Measurements from ENCODE around the gene HID1. TPM values are rescaled to one million over a fixed set of nuclear protein-coding genes. Genes with fewer than 3 reads are reported as not detected.

The HID1 gene
- polyA plus RNA-seq, 1 donor from 2014 or later = 26.6 TPM

DNA sequence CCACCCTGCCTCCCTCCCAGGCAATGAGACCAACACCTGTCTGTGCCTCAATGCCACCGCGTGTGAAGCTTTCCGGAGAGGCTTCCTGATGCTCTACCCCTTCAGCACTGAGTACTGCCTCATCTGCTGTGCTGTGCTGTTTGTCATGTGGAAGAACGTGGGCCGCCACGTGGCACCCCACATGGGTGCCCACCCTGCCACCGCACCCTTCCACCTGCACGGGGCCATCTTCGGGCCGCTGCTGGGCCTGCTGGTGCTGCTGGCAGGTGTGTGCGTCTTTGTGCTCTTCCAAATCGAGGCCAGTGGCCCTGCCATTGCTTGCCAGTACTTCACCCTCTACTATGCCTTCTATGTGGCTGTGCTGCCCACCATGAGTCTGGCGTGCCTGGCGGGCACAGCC lies 25.9 kb downstream of the HID1 start:
- Histone ChIP-seq H3K4me3 (ENCODE audit: low read length) (no peak overlapping the region), H3K36me3 (ENCODE audit: insufficient read depth, low read length) (no peaks in the 10 kb centered on the region), H3K79me2 (replicated peaks; ENCODE audit: insufficient read depth, low read length) (no peaks in the 10 kb centered on the region), H3F3A (ENCODE audit: insufficient read depth, low read length, poor library complexity, severe bottlenecking) (no peaks in the 10 kb centered on the region), H2AFZ (ENCODE audit: low read depth, low read length) (no peak overlapping the region), H3K9me3 (ENCODE audit: low read length) (no peaks in the 10 kb centered on the region), H4K20me1 (ENCODE audit: insufficient read depth) (no peaks in the 10 kb centered on the region), H3K4me2 (ENCODE audit: low read length) (no peak overlapping the region), H3K9me2 (ENCODE audit: insufficient read depth, low read length) (no peaks in the 10 kb centered on the region), H3K9ac (ENCODE audit: low read length) (no peak overlapping the region), H3K27ac (ENCODE audit: low read length) (no peak overlapping the region), H3K27me3 (ENCODE audit: insufficient read depth, low read depth, low read length) (peaks cover 9% of the 10 kb centered on the region)
- TF ChIP-seq EP300 (conservative IDR thresholded peaks at IDR 0.05; ENCODE audit: poor library complexity, severe bottlenecking) (no peak), RAD21 (conservative IDR thresholded peaks at IDR 0.05) (no peak), POLR2AphosphoS5 (IDR thresholded peaks at IDR 0.05) (no peak), TAF1 (IDR thresholded peaks at IDR 0.05; ENCODE audit: low read depth) (no peak), EZH2 (IDR thresholded peaks at IDR 0.05; ENCODE audit: borderline replicate concordance, insufficient read depth, low read length, poor library complexity, severe bottlenecking) (no peak), SMC3 (conservative IDR thresholded peaks at IDR 0.05; ENCODE audit: poor library complexity) (no peak), MXI1 (conservative IDR thresholded peaks at IDR 0.05; ENCODE audit: poor library complexity, severe bottlenecking) (no peak)
- TF ChIP-seq, protein P1, sequence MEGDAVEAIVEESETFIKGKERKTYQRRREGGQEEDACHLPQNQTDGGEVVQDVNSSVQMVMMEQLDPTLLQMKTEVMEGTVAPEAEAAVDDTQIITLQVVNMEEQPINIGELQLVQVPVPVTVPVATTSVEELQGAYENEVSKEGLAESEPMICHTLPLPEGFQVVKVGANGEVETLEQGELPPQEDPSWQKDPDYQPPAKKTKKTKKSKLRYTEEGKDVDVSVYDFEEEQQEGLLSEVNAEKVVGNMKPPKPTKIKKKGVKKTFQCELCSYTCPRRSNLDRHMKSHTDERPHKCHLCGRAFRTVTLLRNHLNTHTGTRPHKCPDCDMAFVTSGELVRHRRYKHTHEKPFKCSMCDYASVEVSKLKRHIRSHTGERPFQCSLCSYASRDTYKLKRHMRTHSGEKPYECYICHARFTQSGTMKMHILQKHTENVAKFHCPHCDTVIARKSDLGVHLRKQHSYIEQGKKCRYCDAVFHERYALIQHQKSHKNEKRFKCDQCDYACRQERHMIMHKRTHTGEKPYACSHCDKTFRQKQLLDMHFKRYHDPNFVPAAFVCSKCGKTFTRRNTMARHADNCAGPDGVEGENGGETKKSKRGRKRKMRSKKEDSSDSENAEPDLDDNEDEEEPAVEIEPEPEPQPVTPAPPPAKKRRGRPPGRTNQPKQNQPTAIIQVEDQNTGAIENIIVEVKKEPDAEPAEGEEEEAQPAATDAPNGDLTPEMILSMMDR (IDR thresholded peaks at IDR 0.05; ENCODE audit: poor library complexity, severe bottlenecking) = no peak
- TF ChIP-seq, protein P2, sequence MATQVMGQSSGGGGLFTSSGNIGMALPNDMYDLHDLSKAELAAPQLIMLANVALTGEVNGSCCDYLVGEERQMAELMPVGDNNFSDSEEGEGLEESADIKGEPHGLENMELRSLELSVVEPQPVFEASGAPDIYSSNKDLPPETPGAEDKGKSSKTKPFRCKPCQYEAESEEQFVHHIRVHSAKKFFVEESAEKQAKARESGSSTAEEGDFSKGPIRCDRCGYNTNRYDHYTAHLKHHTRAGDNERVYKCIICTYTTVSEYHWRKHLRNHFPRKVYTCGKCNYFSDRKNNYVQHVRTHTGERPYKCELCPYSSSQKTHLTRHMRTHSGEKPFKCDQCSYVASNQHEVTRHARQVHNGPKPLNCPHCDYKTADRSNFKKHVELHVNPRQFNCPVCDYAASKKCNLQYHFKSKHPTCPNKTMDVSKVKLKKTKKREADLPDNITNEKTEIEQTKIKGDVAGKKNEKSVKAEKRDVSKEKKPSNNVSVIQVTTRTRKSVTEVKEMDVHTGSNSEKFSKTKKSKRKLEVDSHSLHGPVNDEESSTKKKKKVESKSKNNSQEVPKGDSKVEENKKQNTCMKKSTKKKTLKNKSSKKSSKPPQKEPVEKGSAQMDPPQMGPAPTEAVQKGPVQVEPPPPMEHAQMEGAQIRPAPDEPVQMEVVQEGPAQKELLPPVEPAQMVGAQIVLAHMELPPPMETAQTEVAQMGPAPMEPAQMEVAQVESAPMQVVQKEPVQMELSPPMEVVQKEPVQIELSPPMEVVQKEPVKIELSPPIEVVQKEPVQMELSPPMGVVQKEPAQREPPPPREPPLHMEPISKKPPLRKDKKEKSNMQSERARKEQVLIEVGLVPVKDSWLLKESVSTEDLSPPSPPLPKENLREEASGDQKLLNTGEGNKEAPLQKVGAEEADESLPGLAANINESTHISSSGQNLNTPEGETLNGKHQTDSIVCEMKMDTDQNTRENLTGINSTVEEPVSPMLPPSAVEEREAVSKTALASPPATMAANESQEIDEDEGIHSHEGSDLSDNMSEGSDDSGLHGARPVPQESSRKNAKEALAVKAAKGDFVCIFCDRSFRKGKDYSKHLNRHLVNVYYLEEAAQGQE (IDR thresholded peaks at IDR 0.05; ENCODE audit: borderline replicate concordance) = no peak

DNA sequence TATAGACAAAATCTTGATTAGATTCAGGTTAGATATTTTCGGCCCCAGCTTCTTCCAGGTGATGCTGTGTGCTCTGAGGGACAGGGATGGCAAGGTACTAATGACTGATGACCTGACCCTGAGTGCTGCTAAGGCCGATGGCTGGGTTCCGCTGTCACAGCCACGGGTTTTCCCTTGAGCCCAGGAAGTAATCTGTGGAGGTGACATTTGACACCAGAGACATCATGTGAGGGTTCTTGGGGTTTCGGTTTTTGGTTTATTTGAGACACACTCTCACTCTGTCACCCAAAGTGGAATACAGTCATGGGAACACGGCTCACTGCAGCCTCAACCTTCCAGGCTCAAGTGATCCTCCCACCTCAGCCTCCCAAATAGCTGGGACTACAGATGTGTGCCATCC lies 27.0 kb downstream of the HID1 start:
- Histone ChIP-seq H3K79me2 (replicated peaks; ENCODE audit: insufficient read depth, low read length) (no peaks in the 10 kb centered on the region), H3K9me2 (ENCODE audit: insufficient read depth, low read length) (no peaks in the 10 kb centered on the region), H4K20me1 (ENCODE audit: insufficient read depth) (no peaks in the 10 kb centered on the region), H3K27me3 (ENCODE audit: insufficient read depth, low read depth, low read length) (peaks cover 20% of the 10 kb centered on the region), H2AFZ (ENCODE audit: low read depth, low read length) (no peak overlapping the region), H3K9ac (ENCODE audit: low read length) (no peak overlapping the region), H3K27ac (ENCODE audit: low read length) (no peak overlapping the region), H3K9me3 (ENCODE audit: low read length) (no peaks in the 10 kb centered on the region), H3K36me3 (ENCODE audit: insufficient read depth, low read length) (no peaks in the 10 kb centered on the region), H3K4me3 (ENCODE audit: low read length) (no peak overlapping the region), H3K4me2 (ENCODE audit: low read length) (no peak overlapping the region), H3F3A (ENCODE audit: insufficient read depth, low read length, poor library complexity, severe bottlenecking) (no peaks in the 10 kb centered on the region)
- no peak for TF ChIP-seq SMC3 (conservative IDR thresholded peaks at IDR 0.05; ENCODE audit: poor library complexity)
- no peak for TF ChIP-seq TAF1 (IDR thresholded peaks at IDR 0.05; ENCODE audit: low read depth)

Measured in neural cell (in vitro differentiated cells).